ENCODE results near the gene TOX4. TPM values are rescaled to one million over a fixed set of nuclear protein-coding genes. Genes with fewer than 3 reads are reported as not detected.

Gene TOX4
- total RNA-seq, 2 donors from 2014 or later = 53.2 to 58.2 TPM

- Histone ChIP-seq H3K4me3 (no peak overlapping the region), H3K36me3 (no peaks in the 10 kb centered on the region), H3K4me1 (replicated peaks) (no peaks in the 10 kb centered on the region), H3K27ac (no peak overlapping the region), H3K9me3 (no peaks in the 10 kb centered on the region), H3K27me3 (replicated peaks; ENCODE audit: insufficient read depth) (no peaks in the 10 kb centered on the region)
- WGBS = 94% methylated on average over 1 of the region's 1 CpG
- intact Hi-C loops (cut with DNase I) = no loop called here
- DNase-seq (ENCODE audit: low spot score) = no peak
- TF ChIP-seq POLR2AphosphoS5 (IDR thresholded peaks at IDR 0.05) (no peak), POLR2A (IDR thresholded peaks at IDR 0.05) (no peak), CTCF (IDR thresholded peaks at IDR 0.05) (no peak)
Observed at GRCh38 chr14:21529515-21529914, 52.5 kb downstream of the TOX4 start.

GRCh38 chr14:21533294-21533693 lies 56.3 kb downstream of the TOX4 start:
- H3K4me3 ChIP-seq = no peak overlapping the region

GRCh38 chr14:21534576-21534975 lies 57.6 kb downstream of the TOX4 start:
- peaks cover 2% of the 10 kb centered on the region for H3K27me3 ChIP-seq (replicated peaks; ENCODE audit: insufficient read depth)
- no peaks in the 10 kb centered on the region for H3K36me3 ChIP-seq
- no peak for DNase-seq (ENCODE audit: low spot score)
- TF ChIP-seq CTCF (IDR thresholded peaks at IDR 0.05) = no peak
- no peak for TF ChIP-seq POLR2AphosphoS5 (IDR thresholded peaks at IDR 0.05)
- no peak for TF ChIP-seq POLR2A (IDR thresholded peaks at IDR 0.05)
- no peaks in the 10 kb centered on the region for H3K9me3 ChIP-seq
- no peak overlapping the region for H3K4me3 ChIP-seq
- intact Hi-C loops (cut with DNase I) = no loop called here
- H3K4me1 ChIP-seq (replicated peaks) = no peaks in the 10 kb centered on the region
- 73% methylated on average over 4 of the region's 4 CpGs for WGBS
- no peak overlapping the region for H3K27ac ChIP-seq

More at GRCh38 chr14:21533294-21533693, 56.3 kb downstream of the TOX4 start:
- intact Hi-C loops (cut with DNase I) = no loop called here
- TF ChIP-seq POLR2A (IDR thresholded peaks at IDR 0.05) = no peak
- TF ChIP-seq POLR2AphosphoS5 (IDR thresholded peaks at IDR 0.05) = no peak
- no peak for TF ChIP-seq CTCF (IDR thresholded peaks at IDR 0.05)
- Histone ChIP-seq H3K27me3 (replicated peaks; ENCODE audit: insufficient read depth) (peaks cover 2% of the 10 kb centered on the region), H3K36me3 (no peaks in the 10 kb centered on the region), H3K27ac (no peak overlapping the region), H3K9me3 (no peaks in the 10 kb centered on the region), H3K4me1 (replicated peaks) (no peaks in the 10 kb centered on the region)
- DNase-seq (ENCODE audit: low spot score) = no peak

- Histone ChIP-seq H3K27me3 (replicated peaks; ENCODE audit: insufficient read depth) (peaks cover 2% of the 10 kb centered on the region), H3K4me3 (no peak overlapping the region), H3K27ac (no peak overlapping the region), H3K9me3 (no peaks in the 10 kb centered on the region), H3K36me3 (no peaks in the 10 kb centered on the region), H3K4me1 (replicated peaks) (no peaks in the 10 kb centered on the region)
- DNase-seq (ENCODE audit: low spot score) = no peak
- TF ChIP-seq POLR2A (IDR thresholded peaks at IDR 0.05) (no peak), CTCF (IDR thresholded peaks at IDR 0.05) (no peak), POLR2AphosphoS5 (IDR thresholded peaks at IDR 0.05) (no peak)
- intact Hi-C loops (cut with DNase I) = no loop called here
- WGBS = 20% methylated on average over 6 of the region's 6 CpGs
Observed at GRCh38 chr14:21535545-21536417, 58.8 kb downstream of the TOX4 start.
